Immature natural killer cell (primary cell): Measurements from ENCODE around the gene GLI1. TPM values are rescaled to one million over a fixed set of nuclear protein-coding genes. Genes with fewer than 3 reads are reported as not detected.
"Not testable (repeated sequence)": the region's sequence is repeated elsewhere in the genome, so short reads cannot be mapped to it uniquely, and the experiment has no call there.

Experiments
- DNase-seq, 3 donors: peaks; one replicate each; pipeline ENCODE4 v3.0.0; 2022; ENCODE audit warnings: mixed read lengths in 1 of 3
- H3K27ac Mint-ChIP-seq, 6 donors: one replicate each; pipeline ENCODE4 v1.8.0; 2020; ENCODE audit warnings: mixed read lengths in 6 of 6, mild to moderate bottlenecking in 5 of 6, inconsistent platforms in 4 of 6, moderate library complexity in 3 of 6
- H3K27me3 Mint-ChIP-seq, 3 donors: one replicate each; pipeline ENCODE4 v1.8.0; 2020 to 2021; ENCODE audit warnings: low read depth in 3 of 3, mild to moderate bottlenecking in 3 of 3, mixed read lengths in 3 of 3, moderate library complexity in 3 of 3, inconsistent platforms in 1 of 3
- H3K36me3 Mint-ChIP-seq, 3 donors: one replicate each; pipeline ENCODE4 v1.8.0; 2020; ENCODE audit warnings: mixed read lengths in 3 of 3, inconsistent platforms in 2 of 3, mild to moderate bottlenecking in 2 of 3
- H3K4me1 Mint-ChIP-seq, 2 donors: one replicate each; pipeline ENCODE4 v1.8.0; 2020; ENCODE audit warnings: inconsistent platforms in 2 of 2, mild to moderate bottlenecking in 2 of 2, mixed read lengths in 2 of 2, moderate library complexity in 1 of 2
- H3K4me3 Mint-ChIP-seq, 5 donors: one replicate each; pipeline ENCODE4 v1.8.0; 2020; ENCODE audit warnings: mild to moderate bottlenecking in 5 of 5, mixed read lengths in 5 of 5, inconsistent platforms in 3 of 5, moderate library complexity in 3 of 5
- H3K9me3 Mint-ChIP-seq, 6 donors: one replicate each; pipeline ENCODE4 v1.8.0; 2020; ENCODE audit warnings: mild to moderate bottlenecking in 6 of 6, mixed read lengths in 6 of 6, inconsistent platforms in 4 of 6, moderate library complexity in 3 of 6
- polyA plus RNA-seq, 3 donors: library from polyadenylated mRNA; unstranded; fragments of 300-500 nt; fragmentation: Illumina TruSeq; gene quantifications; one replicate each; pipeline ENCODE4 v1.2.3, GENCODE V29; 2021

Gene GLI1
- polyA plus RNA-seq: under 1 TPM in 2 of 3 donors, not detected in 1; 0.33 to 0.40 TPM

DNA sequence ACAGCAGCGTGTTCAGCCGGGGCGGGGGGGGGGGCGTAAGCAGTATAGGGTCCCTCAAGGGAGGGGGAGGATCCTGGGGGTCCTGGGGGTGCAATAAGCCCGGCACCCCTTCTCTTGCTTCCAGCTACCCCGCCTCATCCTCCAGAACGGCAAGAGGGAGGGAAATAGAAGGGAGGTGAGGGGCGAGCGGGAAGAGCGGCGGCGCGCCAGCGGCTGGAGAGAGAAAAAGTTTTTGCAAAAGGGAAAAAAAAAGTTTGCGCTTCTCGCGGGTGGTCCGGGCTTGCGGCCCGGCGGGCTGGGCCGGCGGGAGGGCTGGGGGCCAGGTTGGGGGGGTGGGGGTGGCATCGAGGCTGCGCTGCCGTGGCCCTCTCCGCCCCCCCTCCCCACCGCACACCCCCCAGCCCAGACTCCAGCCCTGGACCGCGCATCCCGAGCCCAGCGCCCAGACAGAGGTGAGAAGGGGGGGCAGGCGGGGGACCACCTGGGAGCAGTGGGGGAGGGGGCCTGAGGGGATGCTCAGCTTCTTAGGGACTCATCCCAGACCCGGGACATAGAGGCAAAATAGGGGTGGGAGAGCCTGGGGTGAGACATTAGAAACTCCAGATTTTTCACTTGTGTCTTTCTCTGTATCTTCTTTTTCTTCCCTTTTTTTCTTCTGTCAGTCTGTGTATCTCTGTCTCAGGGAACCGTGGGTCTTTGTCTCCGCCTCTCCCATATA, at the start of gene GLI1:
TSS of gene GLI1 (plus strand) at position 36 of the 718 bp plus-strand sequence. CDS start 3,907 bp downstream, outside the sequence.
- peaks cover 38 to 59% of the 10 kb centered on the region in 2 donors for H3K4me1 Mint-ChIP-seq
- no peak for DNase-seq
- H3K27ac Mint-ChIP-seq: peak within 1 kb of the TSS; percentile 91 to 97 (median 95)
- H3K4me3 Mint-ChIP-seq: peak within 1 kb of the TSS; percentile 92 to 98 (median 96)
- H3K9me3 Mint-ChIP-seq: no peaks in the 10 kb centered on the region
- peaks cover 9 to 28% (median 21%) of the 10 kb centered on the region in 3 donors for H3K27me3 Mint-ChIP-seq
- no peaks in the 10 kb centered on the region for H3K36me3 Mint-ChIP-seq

- Mint-ChIP-seq H3K4me3 (no peak overlapping the region), H3K27me3 (peaks cover 0 to 1% (median 0%) of the 10 kb centered on the region in 3 donors), H3K27ac (peak overlapping the region in 2 of 6 donors; percentile 26 to 35), H3K9me3 (no peaks in the 10 kb centered on the region), H3K4me1 (peaks cover 9 to 24% of the 10 kb centered on the region in 2 donors), H3K36me3 (no peaks in the 10 kb centered on the region)
- no peak for DNase-seq
These were observed 49.1 kb upstream of the GLI1 start for GRCh38 chr12:57410534-57410933.

DNA sequence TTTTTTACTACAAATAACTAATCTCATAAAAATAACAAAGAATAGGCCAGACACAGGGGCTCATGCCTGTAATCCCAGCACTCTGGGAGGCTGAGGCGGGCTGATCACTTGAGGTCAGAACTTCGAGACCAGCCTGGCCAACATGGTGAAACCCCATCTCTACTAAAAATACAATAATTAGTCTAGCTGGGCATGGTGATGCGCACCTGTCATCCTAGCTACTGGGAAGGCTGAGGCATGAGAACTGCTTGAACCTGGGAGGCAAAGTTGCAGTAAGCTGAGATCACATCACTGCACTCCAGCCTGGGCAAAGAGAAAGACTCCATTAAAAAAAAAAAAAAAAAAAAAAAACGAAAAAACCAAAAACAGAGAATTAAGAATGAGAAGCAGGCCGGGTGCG, 45.4 kb upstream of the GLI1 start:
- DNase-seq: not testable (repeated sequence)
- peaks cover 15 to 45% of the 10 kb centered on the region in 2 donors for H3K4me1 Mint-ChIP-seq

GRCh38 chr12:57415088-57415487, 44.5 kb upstream of the GLI1 start:
- H3K9me3 Mint-ChIP-seq: no peaks in the 10 kb centered on the region
- no peaks in the 10 kb centered on the region for H3K36me3 Mint-ChIP-seq
- no peak overlapping the region for H3K4me3 Mint-ChIP-seq
- DNase-seq: no peak
- H3K4me1 Mint-ChIP-seq: peaks cover 19 to 48% of the 10 kb centered on the region in 2 donors
- peak overlapping the region in 1 of 6 donors; percentile 9 for H3K27ac Mint-ChIP-seq
- H3K27me3 Mint-ChIP-seq: peaks cover 0 to 1% (median 0%) of the 10 kb centered on the region in 3 donors

More for the DNA sequence above, 45.4 kb upstream of the GLI1 start:
- not testable (repeated sequence) for H3K27me3 Mint-ChIP-seq, H3K4me3 Mint-ChIP-seq, H3K27ac Mint-ChIP-seq, H3K9me3 Mint-ChIP-seq, H3K36me3 Mint-ChIP-seq

DNA sequence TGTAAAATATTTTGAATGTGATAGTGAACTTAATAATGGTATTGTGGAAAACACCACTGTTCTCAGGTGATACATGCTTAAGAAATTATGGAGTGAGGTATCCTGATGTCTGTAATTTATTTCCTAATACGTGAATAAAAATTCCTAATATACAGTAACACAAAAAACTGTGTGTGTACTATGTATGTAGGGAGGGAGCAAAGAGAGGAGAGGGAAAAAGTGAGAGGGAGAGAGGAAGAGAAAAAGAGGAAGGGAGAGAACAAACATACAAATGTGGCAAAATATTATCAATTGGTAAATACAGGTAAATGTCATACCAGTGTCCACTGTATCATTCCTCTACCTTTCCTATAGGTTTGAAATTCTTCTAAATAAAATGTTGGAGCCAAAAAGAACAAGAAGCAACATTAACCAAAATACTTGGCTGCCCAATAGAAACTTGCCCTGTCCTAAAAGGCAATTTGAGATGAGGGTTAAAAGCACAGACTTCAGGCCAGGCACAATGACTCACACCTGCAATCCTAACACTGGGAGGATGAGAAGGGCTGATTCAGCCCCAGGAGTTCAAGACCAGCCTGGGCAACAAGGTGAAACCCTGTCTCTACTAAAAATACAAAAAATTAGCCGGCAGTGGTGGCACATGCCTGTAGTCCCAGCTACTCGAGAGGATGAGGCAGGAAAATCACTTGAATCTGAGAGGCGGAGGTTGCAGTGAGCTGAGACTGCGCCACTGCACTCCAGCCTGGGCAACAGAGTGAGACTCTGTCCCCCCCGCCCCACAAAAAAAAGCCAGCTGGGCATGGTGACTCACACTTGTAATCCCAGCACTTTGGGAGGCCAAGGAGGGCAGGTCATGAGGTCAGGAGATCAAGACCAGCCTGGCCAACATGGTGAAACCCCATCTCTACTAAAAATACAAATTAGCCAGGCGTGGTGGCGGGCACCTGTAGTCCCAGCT, 43.3 kb upstream of the GLI1 start:
- Mint-ChIP-seq H3K36me3 (no peaks in the 10 kb centered on the region), H3K9me3 (no peaks in the 10 kb centered on the region), H3K4me3 (no peak overlapping the region), H3K27me3 (peaks cover 0 to 1% (median 0%) of the 10 kb centered on the region in 3 donors), H3K4me1 (peaks cover 24 to 53% of the 10 kb centered on the region in 2 donors), H3K27ac (peak overlapping the region in 1 of 6 donors; percentile 17)
- DNase-seq: no peak

DNA sequence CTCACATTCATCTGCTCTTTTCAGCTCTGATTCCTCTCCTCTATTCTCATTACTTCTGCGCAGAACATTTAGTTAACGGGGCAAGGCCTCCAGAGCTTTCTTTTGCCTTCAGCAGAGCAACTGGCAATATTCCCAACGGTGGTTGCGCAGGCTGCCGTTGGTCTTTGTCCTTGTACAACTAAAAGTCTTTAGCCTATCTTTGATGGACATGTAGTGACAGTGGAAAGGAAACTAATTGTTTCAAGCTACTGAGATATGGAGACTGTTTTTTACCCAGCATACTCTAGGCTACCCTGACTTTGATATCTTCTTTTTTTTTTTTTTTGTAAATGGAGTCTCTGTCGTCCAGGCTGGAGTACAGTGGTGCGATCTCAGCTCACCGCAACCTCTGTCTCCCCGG, 41.3 kb upstream of the GLI1 start:
- Mint-ChIP-seq H3K27me3 (peaks cover 0 to 1% (median 0%) of the 10 kb centered on the region in 3 donors), H3K4me3 (no peak overlapping the region), H3K27ac (peak overlapping the region in 1 of 6 donors; percentile 45), H3K4me1 (peaks cover 20 to 58% of the 10 kb centered on the region in 2 donors), H3K36me3 (peaks cover 0 to 5% (median 4%) of the 10 kb centered on the region in 3 donors), H3K9me3 (no peaks in the 10 kb centered on the region)
- no peak for DNase-seq

- H3K4me3 Mint-ChIP-seq: no peak overlapping the region
- H3K9me3 Mint-ChIP-seq: no peaks in the 10 kb centered on the region
- H3K36me3 Mint-ChIP-seq: peaks cover 3 to 7% (median 5%) of the 10 kb centered on the region in 3 donors
- no peak for DNase-seq
- H3K27me3 Mint-ChIP-seq: no peaks in the 10 kb centered on the region
- H3K27ac Mint-ChIP-seq: peak overlapping the region in 4 of 6 donors; percentile 13 to 77 (median 54)
- peaks cover 21 to 62% of the 10 kb centered on the region in 2 donors for H3K4me1 Mint-ChIP-seq
These were observed 40.1 kb upstream of the GLI1 start for GRCh38 chr12:57419495-57419894.

DNA sequence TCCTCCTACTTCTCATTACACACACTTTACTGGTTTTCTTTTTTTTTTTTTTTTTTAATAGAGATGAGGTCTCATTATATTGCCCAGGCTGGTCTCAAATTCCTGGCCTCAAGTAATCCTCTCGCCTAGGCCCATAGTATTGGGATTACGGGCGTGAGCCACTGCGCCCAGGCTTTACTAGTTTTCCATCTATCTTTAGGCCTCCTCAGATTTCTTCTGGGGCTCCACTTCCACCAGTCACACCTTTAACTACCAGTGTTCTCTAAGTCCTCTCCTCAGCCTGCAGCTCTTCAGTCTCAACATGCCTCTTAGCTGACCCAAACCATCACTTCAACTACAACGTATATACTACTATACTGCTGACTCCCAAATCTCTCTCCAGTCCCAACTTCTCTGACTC, 39.1 kb upstream of the GLI1 start:
- Mint-ChIP-seq H3K4me1 (peaks cover 19 to 55% of the 10 kb centered on the region in 2 donors), H3K36me3 (peaks cover 4 to 8% (median 5%) of the 10 kb centered on the region in 3 donors), H3K27me3 (no peaks in the 10 kb centered on the region), H3K4me3 (no peak overlapping the region), H3K9me3 (no peaks in the 10 kb centered on the region), H3K27ac (peak overlapping the region in 3 of 6 donors; percentile 0 to 62 (median 27))
- DNase-seq: no peak

DNA sequence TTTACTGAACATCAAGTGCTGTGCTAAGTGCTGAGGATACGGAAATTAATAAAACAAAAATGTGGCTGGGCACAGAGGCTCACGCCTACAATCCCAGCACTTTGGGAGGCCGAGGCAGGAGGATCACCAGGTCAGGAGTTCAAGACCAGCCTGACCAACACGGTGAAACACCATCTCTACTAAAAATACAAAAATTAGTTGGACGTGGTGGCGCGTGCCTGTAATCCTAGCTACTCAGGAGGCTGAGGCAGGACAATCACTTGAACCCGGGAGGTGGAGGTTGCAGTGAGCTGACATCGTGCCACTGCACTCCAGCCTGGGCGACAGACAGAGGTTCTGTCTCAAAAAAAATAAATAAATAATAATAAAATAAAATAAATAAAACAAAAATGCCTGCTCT, 32.6 kb upstream of the GLI1 start:
- H3K4me1 Mint-ChIP-seq: peaks cover 26 to 48% of the 10 kb centered on the region in 2 donors
- peak overlapping the region in 4 of 6 donors; percentile 2 to 60 (median 50) for H3K27ac Mint-ChIP-seq
- H3K36me3 Mint-ChIP-seq, DNase-seq, H3K9me3 Mint-ChIP-seq, H3K4me3 Mint-ChIP-seq: not testable (repeated sequence)
- H3K27me3 Mint-ChIP-seq: peaks cover 7 to 11% (median 10%) of the 10 kb centered on the region in 3 donors

- H3K27ac Mint-ChIP-seq: peak overlapping the region; percentile 99 to 100 (median 100)
- H3K9me3 Mint-ChIP-seq: no peaks in the 10 kb centered on the region
- H3K4me1 Mint-ChIP-seq: peaks cover 28 to 41% of the 10 kb centered on the region in 2 donors
- no peak for DNase-seq
- peaks cover 7 to 11% (median 10%) of the 10 kb centered on the region in 3 donors for H3K27me3 Mint-ChIP-seq
- H3K36me3 Mint-ChIP-seq: peaks cover 0 to 4% (median 4%) of the 10 kb centered on the region in 3 donors
- peak overlapping the region; percentile 60 to 99 (median 90) for H3K4me3 Mint-ChIP-seq
These were observed 30.6 kb upstream of the GLI1 start for GRCh38 chr12:57428965-57429364.

DNA sequence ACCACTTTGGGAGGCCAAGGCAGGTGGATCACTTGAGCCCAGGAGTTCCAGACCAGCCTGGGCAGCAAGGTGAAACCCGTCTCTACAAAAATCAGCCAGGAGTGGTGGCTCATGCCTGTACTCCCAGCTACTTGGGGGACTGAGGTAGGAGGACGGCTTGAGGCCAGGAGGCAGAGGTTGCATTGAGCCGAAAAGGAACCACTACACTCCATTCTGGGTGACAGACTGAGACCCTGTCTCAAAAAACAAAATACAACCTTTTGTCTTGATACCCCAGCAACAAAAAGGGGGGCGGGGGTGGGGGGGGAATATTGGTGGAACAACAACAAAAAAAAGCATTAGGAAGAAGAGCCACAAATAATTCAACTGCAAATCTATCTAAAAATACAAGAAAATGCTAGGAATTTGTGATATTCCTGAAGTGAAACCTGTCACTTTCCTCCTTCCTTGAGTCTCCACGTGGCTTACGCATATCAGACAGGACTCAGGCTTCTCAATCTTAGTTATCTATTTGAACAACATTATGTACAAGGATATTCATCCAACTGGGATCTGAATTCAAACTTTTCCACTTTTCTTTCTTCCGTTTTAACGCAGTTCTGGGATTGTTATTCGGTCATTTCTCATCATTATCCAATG, 30.0 kb upstream of the GLI1 start:
- Mint-ChIP-seq H3K27me3 (peaks cover 7 to 11% (median 10%) of the 10 kb centered on the region in 3 donors), H3K4me1 (peaks cover 30 to 42% of the 10 kb centered on the region in 2 donors), H3K36me3 (peaks cover 0 to under 1% (median 0%) of the 10 kb centered on the region in 3 donors), H3K27ac (peak overlapping the region; percentile 99 to 100 (median 100)), H3K9me3 (no peaks in the 10 kb centered on the region), H3K4me3 (peak overlapping the region; percentile 90 to 99 (median 99))
- peak in 1 of 3 donors; percentile 14 for DNase-seq

DNA sequence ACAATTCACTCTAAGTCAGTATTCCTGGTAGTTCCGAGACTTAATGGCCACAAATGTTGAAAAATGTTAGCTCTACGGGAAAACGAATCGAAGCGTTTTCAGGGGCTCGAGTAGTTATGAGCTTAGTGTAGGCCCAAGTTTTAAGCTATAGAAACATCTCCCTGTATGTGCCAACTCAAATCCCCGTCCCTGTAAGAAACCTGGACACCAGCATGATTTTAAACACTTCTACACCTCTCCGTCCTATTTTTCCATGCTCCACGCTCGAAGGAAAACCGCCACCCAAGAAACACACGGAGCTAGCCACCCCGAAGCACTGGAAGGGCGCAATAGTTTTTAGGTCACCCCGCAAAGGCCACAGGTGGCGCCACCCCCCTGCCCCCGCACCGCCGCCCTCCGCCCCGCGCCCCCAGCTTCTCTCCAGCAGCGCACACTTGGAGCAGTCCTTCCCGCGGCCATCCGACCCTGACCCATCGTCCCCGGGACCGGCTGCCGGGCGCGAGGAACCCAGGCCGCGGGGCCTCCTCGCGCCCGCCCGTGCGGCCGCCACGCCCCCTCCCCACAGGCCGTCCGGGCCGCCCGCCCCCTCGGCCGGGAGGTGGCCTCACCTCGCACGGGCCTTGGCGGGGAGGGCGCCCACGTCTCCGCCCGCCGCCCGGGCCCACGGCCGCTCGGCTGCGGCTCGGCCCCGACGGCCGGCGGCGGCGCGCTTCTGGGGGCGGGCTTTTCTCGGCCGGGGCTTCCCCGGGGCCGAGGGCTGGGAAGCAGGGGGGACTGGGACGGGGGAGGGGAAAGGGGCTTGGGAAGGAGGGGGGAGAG, 29.3 kb upstream of the GLI1 start:
- Mint-ChIP-seq H3K27ac (peak overlapping the region; percentile 99 to 100 (median 100)), H3K4me1 (peaks cover 36 to 48% of the 10 kb centered on the region in 2 donors), H3K9me3 (no peaks in the 10 kb centered on the region), H3K4me3 (peak overlapping the region; percentile 94 to 99 (median 99)), H3K27me3 (peaks cover 7 to 13% (median 10%) of the 10 kb centered on the region in 3 donors), H3K36me3 (no peaks in the 10 kb centered on the region)
- peak; percentile 77 to 80 (median 80) for DNase-seq
